ENCODE results near the gene PARVG.

The PARVG gene

DNA sequence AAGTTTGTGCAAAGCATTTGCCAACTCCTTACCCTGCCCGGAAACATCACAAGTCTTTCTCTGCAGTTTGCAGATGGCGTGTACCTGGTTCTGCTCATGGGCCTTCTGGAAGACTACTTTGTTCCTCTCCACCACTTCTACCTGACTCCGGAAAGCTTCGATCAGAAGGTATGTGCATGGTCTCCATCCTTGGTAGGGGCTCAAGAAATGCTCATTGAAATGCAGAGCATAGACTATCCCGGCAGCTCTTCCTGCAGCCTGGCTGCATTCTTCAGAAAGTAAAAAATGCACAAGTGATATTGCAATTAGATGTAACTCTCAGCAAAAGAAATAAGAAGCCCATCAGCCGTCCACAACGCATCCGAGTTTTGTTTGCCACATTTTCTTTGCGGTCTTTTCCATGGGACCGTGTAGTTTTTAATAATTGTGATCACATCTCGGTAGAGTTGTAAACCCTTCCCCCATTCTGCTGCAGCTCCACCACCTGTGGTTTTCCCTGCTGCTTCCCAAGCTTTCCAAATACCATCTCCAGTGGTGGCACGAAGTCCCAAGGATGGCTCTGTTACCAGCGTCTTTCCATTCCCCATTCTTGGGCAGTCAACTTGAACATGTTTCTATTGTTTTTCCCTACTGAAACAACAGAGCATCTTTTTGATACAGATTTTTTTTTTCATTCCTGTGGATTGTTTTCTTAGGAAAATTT, 22.7 kb upstream of the PARVG start:
- no peak for DNase-seq

DNA sequence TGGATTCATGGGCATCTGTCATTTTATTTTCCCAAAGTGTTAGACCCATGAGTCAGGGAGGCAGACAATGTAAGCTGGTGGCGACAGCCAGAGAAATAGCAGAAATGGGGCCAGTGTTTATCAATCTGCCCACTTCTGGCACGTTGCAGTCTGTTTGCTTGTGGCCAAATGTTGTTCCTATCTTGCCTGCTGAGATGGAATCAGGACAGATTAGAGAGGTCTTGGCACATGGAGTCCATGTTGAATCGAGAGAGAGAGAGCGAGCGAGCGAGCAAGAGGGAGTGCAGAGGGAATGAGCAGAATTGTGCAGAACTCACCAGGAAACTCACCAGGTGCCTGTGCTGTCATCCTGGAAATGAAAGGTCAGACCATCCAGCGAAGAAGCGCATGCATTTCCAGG, 21.9 kb upstream of the PARVG start:
- no peak for DNase-seq

DNA sequence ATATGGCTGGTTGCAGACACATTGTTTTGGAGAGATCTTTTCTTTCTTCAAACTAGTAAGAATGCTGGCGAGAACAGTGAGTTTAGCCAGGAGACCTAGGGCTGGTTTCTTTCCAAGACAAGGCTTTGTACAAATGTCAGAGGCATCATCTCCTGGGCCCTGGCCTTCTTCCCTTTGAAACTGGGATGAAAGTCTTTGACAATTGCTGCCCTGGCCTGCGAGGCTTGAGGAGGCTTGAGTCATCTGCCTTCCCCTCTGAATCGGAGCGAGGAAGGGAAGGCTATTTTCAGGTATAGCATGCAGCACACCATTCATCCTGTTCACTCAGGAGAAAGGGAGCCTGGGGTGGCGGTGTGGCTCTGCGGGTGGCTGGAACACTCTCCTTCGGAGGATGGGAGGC, 21.5 kb upstream of the PARVG start:
- DNase-seq: no peak

DNA sequence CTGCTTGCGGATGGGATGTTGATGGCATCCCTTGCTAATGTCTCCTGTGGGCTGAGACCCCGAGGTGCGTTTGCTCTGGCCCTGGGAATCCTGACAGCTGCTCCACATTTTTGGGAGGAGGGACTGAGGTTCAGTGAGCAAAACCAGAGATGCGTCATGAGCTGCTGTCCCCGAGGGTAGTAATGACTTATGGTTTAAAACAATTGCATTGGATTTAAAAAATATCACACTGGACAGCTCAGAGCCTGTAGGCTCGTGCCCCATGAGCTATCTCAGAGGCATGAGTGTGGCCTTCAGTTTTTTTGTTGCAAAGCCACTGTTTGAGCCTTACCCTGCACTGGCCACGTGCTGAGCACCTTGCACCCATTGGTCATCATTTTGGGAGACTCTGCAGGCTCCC, 20.9 kb upstream of the PARVG start:
- no peak for DNase-seq

DNA sequence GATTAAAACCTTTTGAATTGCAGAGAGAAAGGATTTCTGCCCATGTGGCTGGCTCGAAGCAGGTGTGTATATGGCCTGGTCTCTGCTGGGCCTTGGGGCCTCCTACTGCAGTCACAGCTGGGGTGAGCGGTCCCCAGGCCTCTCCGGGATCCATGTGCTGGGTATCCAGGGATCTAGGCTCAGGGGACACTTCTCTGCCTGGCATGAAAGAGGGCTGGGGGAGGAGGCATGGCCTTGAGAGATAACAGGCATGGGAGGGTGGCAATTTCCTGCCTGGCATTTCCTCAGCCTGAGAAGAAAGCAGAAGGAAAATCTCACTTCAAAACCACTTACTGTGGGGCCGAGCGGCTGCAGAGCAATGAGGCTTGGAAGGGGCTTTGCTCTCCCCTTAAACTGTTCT, 20.3 kb upstream of the PARVG start:
- no peak for DNase-seq

DNA sequence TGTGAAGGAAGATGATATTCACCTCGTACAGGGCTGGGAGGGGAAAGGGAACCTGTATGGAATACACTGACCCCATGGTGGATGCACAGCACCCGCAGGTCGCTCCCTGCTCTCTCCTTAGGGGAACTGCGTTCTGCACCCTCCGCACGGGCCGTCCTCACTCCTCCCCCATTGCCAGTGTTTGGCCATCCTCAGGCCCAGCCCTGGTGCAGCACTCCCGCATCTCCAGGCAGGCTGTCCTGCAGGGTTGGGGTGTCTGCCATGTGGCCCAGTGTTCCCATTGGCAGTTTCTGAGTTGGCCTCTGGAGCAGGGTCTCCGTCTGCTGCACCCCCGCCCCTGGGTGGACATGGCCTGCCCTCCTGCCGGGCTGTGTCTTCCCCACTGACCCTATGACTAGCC, 19.1 kb upstream of the PARVG start:
- no peak for DNase-seq

DNA sequence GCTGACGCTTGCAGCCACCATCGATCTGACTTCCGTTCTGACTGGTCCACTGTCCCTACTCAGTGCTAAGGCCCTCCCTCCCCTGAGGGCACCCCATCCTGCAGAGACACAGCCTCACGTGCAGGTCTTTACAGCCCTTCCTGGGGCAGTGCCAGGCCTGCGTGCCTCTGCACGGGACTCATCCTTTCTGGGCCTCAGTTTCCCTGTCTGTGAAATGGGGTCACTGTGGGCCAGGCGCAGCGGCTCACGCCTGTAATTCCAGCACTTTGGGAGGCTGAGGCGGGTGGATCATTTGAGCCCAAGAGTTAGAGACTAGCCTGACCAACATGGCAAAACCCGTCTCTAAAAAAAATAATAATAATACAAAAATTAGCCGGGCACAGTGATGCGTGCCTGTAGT, 17.8 kb upstream of the PARVG start:
- DNase-seq: no peak

DNA sequence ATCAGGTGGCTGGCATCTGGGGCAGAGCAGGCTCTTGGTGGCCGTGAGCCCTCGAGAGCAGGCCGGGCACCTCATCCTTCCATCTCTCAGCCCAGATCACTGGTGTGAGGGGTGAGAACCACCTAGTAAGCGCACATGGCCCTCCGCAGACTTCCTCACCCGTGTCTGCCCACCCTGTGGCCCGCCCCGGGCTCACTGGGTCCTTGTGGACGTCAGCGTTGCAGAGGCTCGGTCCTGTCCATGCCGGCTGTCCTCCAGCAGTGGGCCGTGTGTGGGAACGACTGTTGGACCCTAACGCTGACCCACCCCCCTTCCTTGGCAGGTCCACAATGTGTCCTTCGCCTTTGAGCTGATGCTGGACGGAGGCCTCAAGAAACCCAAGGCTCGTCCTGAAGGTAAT, 17.2 kb upstream of the PARVG start:
- DNase-seq: no peak

DNA sequence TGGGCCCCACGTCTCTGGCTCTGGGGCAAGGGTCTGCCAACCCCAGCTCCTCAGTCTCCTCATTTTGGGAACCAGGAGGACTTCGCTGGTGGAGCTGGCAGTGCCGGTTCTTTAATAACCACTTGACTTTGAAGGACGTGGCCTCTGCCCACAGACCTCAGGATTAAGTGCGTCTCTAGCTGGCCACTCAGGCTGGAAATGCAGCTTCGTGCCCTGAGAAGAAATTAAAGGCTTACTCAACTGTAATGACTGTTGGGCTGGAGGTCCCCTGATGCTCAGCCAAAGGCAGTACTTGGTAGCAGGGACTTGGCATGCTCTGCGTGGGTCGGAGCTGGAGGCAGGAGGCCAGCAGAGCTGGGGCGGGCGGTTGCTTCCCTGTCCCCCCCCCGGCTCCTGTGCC, 16.7 kb upstream of the PARVG start:
- no peak for DNase-seq

DNA sequence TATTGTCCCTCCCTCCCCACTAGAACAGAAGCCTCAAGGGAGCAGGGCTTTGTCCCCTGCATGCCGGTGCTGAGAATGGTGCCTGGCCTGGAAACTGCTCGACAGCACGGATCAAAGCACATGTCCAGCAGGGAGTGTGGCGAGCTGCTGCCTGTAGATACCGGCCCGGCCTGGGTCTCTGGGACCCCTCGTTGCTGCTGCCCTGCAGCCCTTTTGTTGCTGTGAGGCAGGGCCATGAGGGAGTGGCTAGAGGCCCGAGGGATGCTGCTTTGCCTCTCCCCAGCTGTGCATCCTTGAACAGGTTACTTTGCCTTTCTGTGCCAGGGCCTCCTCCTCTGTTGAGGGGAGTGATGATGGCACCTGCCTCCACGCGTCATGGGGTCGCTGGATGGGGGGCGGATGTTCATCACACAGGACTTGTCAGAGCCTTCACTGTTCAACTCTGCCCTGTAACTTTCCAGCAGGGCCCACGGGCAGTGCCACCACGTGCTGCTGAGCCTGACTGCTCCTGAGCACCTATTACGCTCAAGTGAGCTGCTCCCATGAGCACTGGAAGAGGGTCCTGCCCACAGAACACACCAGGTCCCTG, 15.3 kb upstream of the PARVG start:
- DNase-seq: no peak

DNA sequence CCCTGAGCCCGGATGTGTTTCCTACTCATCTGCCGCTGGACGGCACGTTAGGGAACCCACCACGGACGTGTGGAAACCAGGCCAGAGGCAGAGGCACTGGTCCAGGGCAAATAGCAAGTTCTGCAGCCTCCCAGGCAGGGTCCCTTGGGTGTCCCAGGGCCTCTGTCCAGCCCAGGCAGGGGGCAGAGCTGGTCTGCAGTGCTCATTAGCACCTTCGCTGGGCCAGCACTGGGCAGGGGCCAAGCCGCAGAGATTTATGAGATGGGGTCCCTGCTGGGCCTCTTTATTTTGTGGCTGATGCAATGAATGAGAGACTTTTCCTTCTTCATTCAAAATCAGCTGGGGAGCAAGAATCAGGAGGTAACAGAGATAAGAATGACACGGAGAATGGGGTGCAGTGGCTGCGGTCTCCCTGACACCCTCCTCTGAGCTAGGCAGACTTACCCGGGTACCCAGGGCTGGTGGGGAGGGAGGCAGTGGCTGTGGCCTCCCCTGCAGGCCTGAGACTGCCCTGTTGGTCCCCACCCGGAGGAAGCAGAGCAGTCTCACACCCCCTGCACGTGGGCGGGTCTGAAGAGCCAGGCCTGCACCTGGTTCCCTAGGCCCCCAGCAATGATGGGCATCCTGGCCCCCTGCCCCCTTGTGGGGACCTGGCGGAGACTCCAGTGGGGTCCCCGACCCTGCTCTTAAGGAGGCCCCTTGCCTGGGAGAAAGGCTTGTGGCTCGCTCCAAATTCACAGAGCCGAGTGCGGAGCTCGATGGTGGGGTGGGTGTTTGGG, 14.0 kb upstream of the PARVG start:
- no peak for DNase-seq

DNA sequence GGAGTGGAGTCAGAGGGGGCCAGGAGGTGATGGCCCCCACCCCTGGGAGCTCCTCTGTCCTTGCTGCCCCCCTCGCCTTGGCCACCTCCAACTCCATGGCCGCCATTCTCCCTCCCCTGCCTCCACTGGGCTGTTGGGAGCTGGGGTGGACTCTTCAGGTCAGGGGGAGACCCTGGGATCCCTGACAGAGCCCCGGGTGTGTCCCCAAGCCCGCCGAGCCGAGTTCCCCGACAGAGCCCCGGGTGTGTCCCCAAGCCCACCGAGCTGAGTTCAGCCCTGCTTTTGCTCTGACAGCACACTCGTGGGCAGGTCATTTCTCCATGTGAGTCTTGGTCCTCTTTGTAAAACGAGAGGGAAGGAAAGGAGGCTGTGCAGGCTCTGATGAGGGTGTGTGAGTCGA, 13.2 kb upstream of the PARVG start:
- no peak for DNase-seq

DNA sequence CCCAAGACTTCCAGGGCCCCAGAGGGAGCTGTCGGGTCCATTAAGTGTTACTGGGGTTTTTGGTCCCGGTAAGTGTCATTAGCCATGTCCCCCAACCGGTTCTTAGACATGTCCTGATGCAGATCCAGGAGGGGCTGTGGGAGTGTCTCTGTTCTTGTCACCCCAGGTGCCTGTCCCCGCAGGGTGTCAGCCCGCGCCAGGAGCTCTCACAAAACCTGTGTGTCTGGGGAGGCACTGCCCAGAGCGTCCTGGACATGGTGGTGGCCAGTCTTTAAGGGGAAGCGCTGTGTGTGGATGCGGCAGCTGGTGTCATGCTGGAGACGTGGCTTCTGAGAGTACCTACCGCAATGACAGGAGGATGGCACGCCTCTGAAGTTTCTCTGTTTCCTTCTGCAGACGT, 12.5 kb upstream of the PARVG start:
- no peak for DNase-seq

DNA sequence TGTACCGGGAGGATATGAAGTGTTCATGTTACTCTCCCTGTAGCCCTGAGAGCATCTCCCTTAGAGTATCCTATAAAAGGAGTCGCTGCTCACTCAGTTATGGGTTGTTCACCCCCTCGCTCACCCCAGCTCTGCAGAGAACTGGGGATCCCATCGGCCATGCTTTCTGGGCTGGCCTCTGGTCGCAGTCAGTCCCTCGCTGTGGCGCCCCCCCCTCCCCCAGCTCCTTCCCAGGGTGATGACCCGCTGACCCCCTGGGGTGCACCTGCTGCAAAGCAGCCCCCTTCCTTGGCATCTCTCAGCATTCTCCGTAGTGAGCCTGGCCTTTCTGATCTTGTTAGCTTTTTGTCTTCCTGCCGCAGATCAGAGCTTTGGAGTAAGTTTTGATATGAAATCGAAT, 10.3 kb upstream of the PARVG start:
- DNase-seq: no peak

DNA sequence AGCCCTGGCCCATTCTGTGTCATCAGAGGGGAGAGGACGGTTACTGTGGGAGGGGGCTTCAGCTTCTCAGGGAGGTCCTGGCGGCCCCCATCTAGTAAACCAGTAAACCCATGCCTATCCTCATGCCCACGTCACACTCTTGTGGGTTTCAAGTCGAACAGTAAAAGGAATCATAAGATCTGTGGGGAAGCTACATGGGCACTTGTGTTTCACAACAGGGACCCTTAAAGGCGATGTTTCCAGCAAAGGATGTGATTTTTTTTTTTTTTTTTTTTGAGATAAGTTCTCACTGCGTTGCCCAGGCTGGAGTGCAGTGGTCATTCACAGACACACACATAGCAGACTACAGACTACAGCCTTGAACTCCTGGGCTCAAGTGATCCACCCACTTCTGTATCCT, 9.2 kb upstream of the PARVG start:
- DNase-seq: no peak

DNA sequence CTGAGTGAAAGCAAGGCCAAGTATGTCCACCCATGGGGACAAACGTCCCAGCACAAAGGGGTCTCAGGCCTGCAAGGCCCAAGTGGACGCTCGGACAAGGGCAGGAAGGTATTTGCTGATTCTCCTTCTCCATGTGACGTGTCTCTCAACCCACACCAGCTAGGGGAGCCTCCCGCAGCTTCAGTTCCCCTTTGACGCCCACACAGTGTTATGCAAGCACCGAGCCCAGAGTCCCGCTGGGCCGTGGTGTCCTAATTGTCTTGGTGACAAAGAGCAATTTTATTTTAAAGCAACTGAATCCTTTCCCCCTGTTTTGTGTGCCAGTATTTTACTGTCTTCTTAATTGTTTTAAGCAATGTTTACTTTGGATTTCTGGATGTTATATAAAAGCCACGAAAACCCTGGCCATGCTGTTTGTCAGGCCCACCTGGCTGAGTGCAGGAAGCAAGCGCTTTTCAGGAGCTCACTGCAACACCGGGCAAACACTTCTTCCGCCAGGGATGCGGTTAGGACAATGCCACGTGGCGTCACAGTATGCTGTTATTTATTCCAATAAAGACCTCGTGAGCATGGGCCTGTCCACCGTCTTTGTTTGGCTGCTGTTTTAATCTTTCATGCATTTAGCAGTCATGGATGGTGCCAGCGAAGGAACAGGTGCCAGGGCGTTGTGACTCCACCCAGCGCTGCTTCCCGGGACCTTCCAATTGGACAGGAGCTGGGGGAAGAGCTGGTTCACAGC, 8.2 kb upstream of the PARVG start:
- no peak for DNase-seq

DNA sequence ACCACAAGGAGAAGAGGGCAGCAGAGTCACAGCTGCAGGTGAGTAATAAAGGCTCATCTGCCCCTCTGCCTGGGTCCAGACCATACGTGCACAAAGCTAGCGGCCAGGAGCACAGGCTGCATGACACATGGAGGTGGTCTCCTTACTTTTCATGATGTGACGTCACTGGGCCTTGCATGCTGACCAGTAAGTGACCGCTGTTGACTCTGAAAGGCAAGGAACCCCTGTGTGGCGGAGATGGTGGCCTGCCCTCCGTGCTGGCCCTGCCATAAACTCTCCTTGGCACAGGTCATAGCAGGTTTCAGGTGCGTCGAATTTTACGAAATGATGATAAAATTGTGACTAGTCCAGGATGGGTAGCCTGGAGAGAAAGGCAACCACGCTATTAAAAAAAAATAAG, 7.6 kb upstream of the PARVG start:
- DNase-seq: no peak

DNA sequence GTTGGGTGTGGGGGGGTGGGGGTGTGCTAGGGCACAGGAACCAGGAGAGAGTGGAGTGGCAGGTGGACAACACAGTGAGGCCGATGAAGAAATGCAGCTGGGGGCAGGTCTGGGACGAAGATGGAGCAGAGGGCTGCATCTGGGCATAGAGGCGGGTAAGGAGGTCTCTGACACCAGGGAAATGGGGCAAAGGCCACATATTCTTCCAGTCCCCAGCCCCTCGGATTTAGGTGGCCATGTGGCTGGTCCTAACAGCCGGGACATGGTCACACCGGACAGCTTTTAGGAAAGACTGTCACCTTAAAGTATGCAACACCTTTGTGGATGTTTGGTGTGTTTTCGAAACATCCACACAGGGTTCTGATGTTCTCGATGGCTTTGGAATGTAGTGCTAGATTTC, 5.0 kb upstream of the PARVG start:
- no peak for DNase-seq

DNA sequence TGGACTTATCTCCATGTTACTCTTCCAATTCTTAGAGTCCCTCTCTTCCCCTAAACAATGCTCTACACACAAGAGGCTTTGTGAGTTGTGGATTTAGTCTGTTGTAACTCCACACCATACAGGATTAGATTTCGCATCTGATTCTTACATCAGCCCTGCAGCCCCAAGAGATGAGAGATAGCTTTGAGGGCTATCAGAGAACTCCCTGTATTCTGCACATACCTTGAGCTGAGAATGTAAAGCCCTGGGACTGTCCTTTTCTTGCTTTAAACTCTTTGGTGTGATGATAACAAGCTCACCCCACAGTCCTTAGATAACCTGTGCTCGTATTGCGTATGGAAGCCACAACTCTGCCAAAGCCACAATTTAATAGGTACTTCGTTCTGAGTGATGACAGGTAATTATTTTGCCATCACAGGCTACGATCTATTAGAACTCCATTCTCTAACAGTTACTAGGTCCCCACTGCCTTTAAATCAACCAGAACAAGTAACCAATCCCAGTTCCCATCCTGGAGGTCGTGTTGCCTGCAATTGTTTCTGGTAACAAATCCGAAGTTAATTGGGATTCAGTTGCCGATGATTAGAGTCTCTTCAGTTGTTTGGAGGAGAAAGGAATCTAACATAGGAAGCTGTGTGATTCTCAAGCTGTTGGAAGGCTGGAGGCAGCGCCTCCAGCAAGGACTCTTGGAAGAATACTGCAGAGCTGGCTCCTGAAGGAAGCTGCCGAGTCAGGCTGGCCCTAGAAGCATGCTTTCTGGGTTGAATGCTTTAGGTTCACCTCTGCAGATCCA, 1.3 kb upstream of the PARVG start:
- DNase-seq: no peak

DNA sequence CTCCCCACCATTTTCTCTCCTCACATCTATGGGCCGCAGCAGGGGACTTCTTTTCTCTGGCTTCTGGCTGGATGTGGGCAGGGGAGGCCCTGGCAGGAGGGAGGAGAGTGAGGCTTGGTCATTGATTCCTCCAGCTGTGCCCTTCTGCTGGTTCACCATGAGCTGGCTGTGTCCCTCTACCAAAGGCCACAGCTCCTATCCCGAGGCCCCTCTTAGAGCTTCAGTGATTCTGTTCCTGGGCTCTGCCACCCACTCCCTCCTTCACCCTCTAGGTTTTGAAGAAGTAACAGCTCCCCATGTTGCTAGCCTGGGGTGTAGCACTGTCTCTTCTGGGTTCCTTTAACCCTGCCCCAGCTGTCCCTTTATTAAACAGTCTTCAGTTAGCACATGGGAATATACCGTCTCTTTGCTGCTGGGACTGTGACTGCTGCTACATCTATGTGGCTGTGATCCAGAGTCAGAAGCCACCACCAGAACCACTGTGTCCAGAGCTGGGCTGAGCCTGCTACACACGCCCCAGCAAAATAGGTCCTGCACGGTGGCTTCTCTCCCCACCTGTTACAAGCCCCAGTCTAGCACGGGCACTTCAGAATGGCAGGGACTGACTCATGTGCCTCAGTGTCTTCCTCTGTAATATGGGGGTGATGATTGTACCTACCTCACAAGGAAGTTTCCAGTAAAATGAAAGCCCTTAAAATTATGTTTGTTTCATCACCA, 578 bp upstream of the PARVG start:
- DNase-seq: no peak

DNA sequence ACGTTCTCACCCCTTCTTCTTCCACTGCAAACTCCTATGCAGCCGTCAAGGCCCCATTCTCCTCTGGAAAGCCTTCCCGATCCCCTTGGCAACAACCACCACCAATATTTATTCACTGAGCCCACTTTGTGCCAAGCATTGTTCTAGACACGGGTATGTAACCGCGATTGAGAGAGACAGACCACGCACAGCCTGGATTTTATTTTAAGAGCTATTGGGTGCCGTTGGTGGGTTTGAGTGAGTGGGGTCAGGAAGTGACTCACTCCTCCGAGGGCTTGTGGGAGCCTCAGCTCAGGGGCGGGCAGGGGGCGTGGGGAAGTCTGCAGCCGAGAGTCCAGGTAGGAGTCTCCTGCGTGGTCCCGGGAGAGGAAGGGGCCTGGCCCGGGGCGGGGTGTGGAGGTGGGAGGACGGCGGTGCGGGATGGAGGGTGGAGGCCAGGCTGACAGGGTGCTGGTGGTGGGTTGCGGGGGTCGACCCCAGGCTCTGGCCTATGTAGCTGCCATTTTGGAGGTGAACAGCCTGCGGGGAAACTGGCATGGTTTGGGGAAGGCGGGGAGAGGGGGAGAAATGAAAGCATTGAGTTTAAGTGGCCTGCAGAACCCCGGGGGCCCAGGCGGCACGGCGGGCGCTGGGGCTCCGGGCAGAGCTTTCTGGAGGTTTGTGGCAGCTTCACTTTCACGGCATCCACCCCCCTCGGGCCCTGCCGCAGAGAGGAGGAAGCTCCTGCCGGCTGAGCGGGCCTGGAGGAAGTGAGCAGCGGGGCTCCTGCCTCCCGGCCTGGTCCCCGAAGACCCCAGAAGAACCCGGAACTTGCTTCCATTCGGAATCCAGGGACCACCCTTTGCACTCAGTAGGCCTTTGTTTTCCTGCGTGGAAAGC, 547 bp downstream of the PARVG start:
- DNase-seq: no peak

Measured in NCI-H524 treated with DMSO at 0.1 percent for 48 hours (cell line).